SK-N-MC (cell line): ENCODE data around the gene TFF2.

Experiments
- DNase-seq: peaks from one replicate; pipeline ENCODE4 v3.0.0-alpha.2; 2011; ENCODE audit warnings: low read depth, low spot score
- H3K27ac ChIP-seq: fragments of 200-600 bp; sonication (generic); 2 replicates; pipeline ENCODE4 v1.5.1; 2016; ENCODE audit warnings: mixed run types
- H3K36me3 ChIP-seq: fragments of 200-600 bp; sonication (generic); 2 replicates; pipeline ENCODE4 v1.6.1; 2017; ENCODE audit warnings: antibody characterized with exemption, low read length, mixed read lengths; ENCODE audit not compliant: insufficient read depth
- H3K4me3 ChIP-seq: fragments of 200-600 bp; sonication (generic); 2 replicates; pipeline ENCODE4 v1.5.1; 2016
- H3K9ac ChIP-seq: fragments of 200-600 bp; sonication (generic); 2 replicates; pipeline ENCODE4 v1.8.0; 2017; ENCODE audit warnings: mixed run types, mixed read lengths; ENCODE audit not compliant: insufficient read length
- H3K9me3 ChIP-seq: fragments of 200-600 bp; sonication (generic); 2 replicates; pipeline ENCODE4 v1.6.1; 2017; ENCODE audit warnings: low read depth, mild to moderate bottlenecking, antibody characterized with exemption, low read length, moderate library complexity, mixed read lengths
- EZH2 ChIP-seq: fragments of 200-600 bp; sonication (generic); IDR thresholded peaks from one replicate; pipeline ENCODE4 v1.6.1; 2017; ENCODE audit warnings: antibody characterized with exemption
- FOXP2 ChIP-seq: optimal IDR thresholded peaks from 2 replicates; pipeline ENCODE3; 2011; ENCODE audit warnings: mild to moderate bottlenecking, moderate library complexity; ENCODE audit not compliant: insufficient read depth; ENCODE audit errors: extremely low read length, control extremely low read depth
- POLR2AphosphoS5 ChIP-seq: IDR thresholded peaks from 2 replicates; pipeline ENCODE4 v1.6.1; 2012; ENCODE audit warnings: mild to moderate bottlenecking, low read depth, low read length, borderline replicate concordance

The TFF2 gene

GRCh38 chr21:42364304-42364865, 13.6 kb upstream of the TFF2 start:
- Histone ChIP-seq H3K4me3 (no peak overlapping the region), H3K9ac (no peak overlapping the region), H3K9me3 (no peaks in the 10 kb centered on the region), H3K36me3 (no peaks in the 10 kb centered on the region), H3K27ac (no peak overlapping the region)
- no peak for TF ChIP-seq FOXP2
- no peak for TF ChIP-seq EZH2
- TF ChIP-seq POLR2AphosphoS5: no peak
- no peak for DNase-seq

- H3K27ac ChIP-seq: no peak overlapping the region
- H3K9me3 ChIP-seq: no peaks in the 10 kb centered on the region
- no peak overlapping the region for H3K9ac ChIP-seq
- no peak for TF ChIP-seq FOXP2
- no peak for TF ChIP-seq EZH2
- TF ChIP-seq POLR2AphosphoS5: no peak
- DNase-seq: no peak
- H3K4me3 ChIP-seq: no peak overlapping the region
- no peaks in the 10 kb centered on the region for H3K36me3 ChIP-seq
Measured at GRCh38 chr21:42363312-42363711, 12.5 kb upstream of the TFF2 start.

GRCh38 chr21:42362700-42363099, 11.9 kb upstream of the TFF2 start:
- no peak overlapping the region for H3K9ac ChIP-seq
- TF ChIP-seq POLR2AphosphoS5: no peak
- TF ChIP-seq EZH2: no peak
- TF ChIP-seq FOXP2: no peak
- no peaks in the 10 kb centered on the region for H3K9me3 ChIP-seq
- no peak overlapping the region for H3K4me3 ChIP-seq
- DNase-seq: no peak
- H3K27ac ChIP-seq: no peak overlapping the region
- H3K36me3 ChIP-seq: no peaks in the 10 kb centered on the region

- no peak for DNase-seq
- no peak overlapping the region for H3K27ac ChIP-seq
- H3K36me3 ChIP-seq: no peaks in the 10 kb centered on the region
- H3K9ac ChIP-seq: no peak overlapping the region
- no peaks in the 10 kb centered on the region for H3K9me3 ChIP-seq
- no peak for TF ChIP-seq FOXP2
- no peak for TF ChIP-seq EZH2
- TF ChIP-seq POLR2AphosphoS5: no peak
- H3K4me3 ChIP-seq: no peak overlapping the region
Measured at GRCh38 chr21:42362198-42362597, 11.4 kb upstream of the TFF2 start.

- no peak for DNase-seq
- no peak for TF ChIP-seq FOXP2
- TF ChIP-seq POLR2AphosphoS5: no peak
- TF ChIP-seq EZH2: no peak
- no peak overlapping the region for H3K4me3 ChIP-seq
- no peaks in the 10 kb centered on the region for H3K9me3 ChIP-seq
- H3K27ac ChIP-seq: no peak overlapping the region
- H3K36me3 ChIP-seq: no peaks in the 10 kb centered on the region
- no peak overlapping the region for H3K9ac ChIP-seq
Measured at GRCh38 chr21:42361286-42361685, 10.5 kb upstream of the TFF2 start.

GRCh38 chr21:42360317-42360716, 9.5 kb upstream of the TFF2 start:
- no peaks in the 10 kb centered on the region for H3K36me3 ChIP-seq
- no peak for DNase-seq
- no peak overlapping the region for H3K27ac ChIP-seq
- H3K4me3 ChIP-seq: no peak overlapping the region
- TF ChIP-seq POLR2AphosphoS5 (no peak), FOXP2 (no peak), EZH2 (no peak)
- H3K9ac ChIP-seq: no peak overlapping the region
- H3K9me3 ChIP-seq: no peaks in the 10 kb centered on the region

- H3K9ac ChIP-seq: no peak overlapping the region
- H3K4me3 ChIP-seq: no peak overlapping the region
- no peak for DNase-seq
- TF ChIP-seq POLR2AphosphoS5 (no peak), FOXP2 (no peak), EZH2 (no peak)
- no peaks in the 10 kb centered on the region for H3K36me3 ChIP-seq
- H3K27ac ChIP-seq: no peak overlapping the region
- no peaks in the 10 kb centered on the region for H3K9me3 ChIP-seq
Measured at GRCh38 chr21:42358937-42359336, 8.1 kb upstream of the TFF2 start.

GRCh38 chr21:42358261-42358660, 7.5 kb upstream of the TFF2 start:
- DNase-seq: no peak
- Histone ChIP-seq H3K9me3 (no peaks in the 10 kb centered on the region), H3K4me3 (no peak overlapping the region), H3K36me3 (no peaks in the 10 kb centered on the region), H3K27ac (no peak overlapping the region), H3K9ac (no peak overlapping the region)
- TF ChIP-seq FOXP2: no peak
- TF ChIP-seq POLR2AphosphoS5: no peak
- TF ChIP-seq EZH2: no peak

- Histone ChIP-seq H3K27ac (no peak overlapping the region), H3K9me3 (no peaks in the 10 kb centered on the region), H3K9ac (no peak overlapping the region), H3K36me3 (no peaks in the 10 kb centered on the region), H3K4me3 (no peak overlapping the region)
- no peak for TF ChIP-seq EZH2
- TF ChIP-seq FOXP2: no peak
- TF ChIP-seq POLR2AphosphoS5: no peak
- DNase-seq: no peak
Measured at GRCh38 chr21:42357307-42357706, 6.5 kb upstream of the TFF2 start.
